A673 (cell line): ENCODE results near the gene SYNE1. TPM values are rescaled to one million over a fixed set of nuclear protein-coding genes. Genes with fewer than 3 reads are reported as not detected.

Experiments used
- BruUV-seq: library from RNA; stranded (reverse); fragments of 400-500 nt; replicated peaks from 2 replicates; lab custom pipeline; 2021; lab: Mats Ljungman, UMichigan
- CTCF ChIA-PET: fragments of 300-600 bp; sonication (Branson Sonifier 250); formaldehyde crosslinking; loops from one replicate; lab custom pipeline; 2022; ENCODE audit warnings: antibody characterized with exemption; lab: Charles Lee
- POLR2A ChIA-PET: fragments of 300-600 bp; sonication (Branson Sonifier 250); formaldehyde crosslinking; loops from one replicate; lab custom pipeline; 2022; ENCODE audit warnings: antibody characterized with exemption; ENCODE audit not compliant: low non-redundant PET; lab: Charles Lee
- DNase-seq: peaks from one replicate; pipeline ENCODE4 v3.0.0-alpha.2; 2015; ENCODE audit warnings: low spot score
- H3K27ac ChIP-seq: fragments of 200-600 bp; sonication (generic); 2 replicates; pipeline ENCODE4 v1.5.1; 2016; ENCODE audit warnings: mixed run types, low read depth, mild to moderate bottlenecking, mixed read lengths, antibody characterized with exemption, low read length; ENCODE audit not compliant: poor library complexity, severe bottlenecking
- H3K27me3 ChIP-seq: fragments of 200-600 bp; sonication (generic); replicated peaks from 2 replicates; pipeline ENCODE4 v1.6.1; 2017; ENCODE audit warnings: mixed run types, low read depth, mild to moderate bottlenecking, mixed read lengths, antibody characterized with exemption, low read length; ENCODE audit not compliant: insufficient read depth, poor library complexity
- H3K36me3 ChIP-seq: fragments of 200-600 bp; sonication (generic); 2 replicates; pipeline ENCODE4 v1.6.1; 2016; ENCODE audit warnings: mixed run types, mild to moderate bottlenecking, mixed read lengths, antibody characterized with exemption, low read length; ENCODE audit not compliant: insufficient read depth, poor library complexity, severe bottlenecking
- H3K4me1 ChIP-seq: fragments of 200-600 bp; sonication (generic); 2 replicates; pipeline ENCODE4 v1.6.1; 2017; ENCODE audit warnings: mixed run types, mild to moderate bottlenecking, mixed read lengths, antibody characterized with exemption, low read length; ENCODE audit not compliant: insufficient read depth, poor library complexity, severe bottlenecking
- H3K4me3 ChIP-seq: fragments of 200-600 bp; sonication (generic); 2 replicates; pipeline ENCODE4 v1.5.1; 2016; ENCODE audit warnings: low read depth, mixed run types, mild to moderate bottlenecking, mixed read lengths, low read length; ENCODE audit not compliant: poor library complexity, severe bottlenecking
- H3K9me3 ChIP-seq: fragments of 200-600 bp; sonication (generic); 2 replicates; pipeline ENCODE4 v1.6.1; 2016; ENCODE audit warnings: mixed run types, low read depth, mild to moderate bottlenecking, mixed read lengths, antibody characterized with exemption, low read length; ENCODE audit not compliant: poor library complexity, severe bottlenecking
- EZH2 ChIP-seq: fragments of 200-600 bp; sonication (generic); IDR thresholded peaks from 2 replicates; pipeline ENCODE4 v1.6.1; 2017; ENCODE audit warnings: borderline replicate concordance, low read depth, mild to moderate bottlenecking, mixed read lengths, antibody characterized with exemption, low read length; ENCODE audit not compliant: poor library complexity, severe bottlenecking
- intact Hi-C: fragments of 100-400 bp; cut with micrococcal nuclease; formaldehyde crosslinking; loops from one replicate; pipeline ENCODE4 v1.10.0; 2022; ENCODE audit not compliant: unreplicated experiment
- total RNA-seq: library from RNA; stranded (reverse); gene quantifications from 2 replicates; pipeline ENCODE4 v1.2.3, GENCODE V29; 2021
- TF ChIP-seq, protein P1 (sequence below): fragments of 300-800, 200-600 bp; sonication (generic); conservative IDR thresholded peaks from 2 replicates; pipeline ENCODE4 v1.5.1; 2017; ENCODE audit warnings: low read depth, mild to moderate bottlenecking, antibody characterized with exemption, low read length, moderate library complexity, mixed read lengths

SYNE1 gene
- total RNA-seq, 1 experiment from 2014 or later = 12.1 TPM

DNA sequence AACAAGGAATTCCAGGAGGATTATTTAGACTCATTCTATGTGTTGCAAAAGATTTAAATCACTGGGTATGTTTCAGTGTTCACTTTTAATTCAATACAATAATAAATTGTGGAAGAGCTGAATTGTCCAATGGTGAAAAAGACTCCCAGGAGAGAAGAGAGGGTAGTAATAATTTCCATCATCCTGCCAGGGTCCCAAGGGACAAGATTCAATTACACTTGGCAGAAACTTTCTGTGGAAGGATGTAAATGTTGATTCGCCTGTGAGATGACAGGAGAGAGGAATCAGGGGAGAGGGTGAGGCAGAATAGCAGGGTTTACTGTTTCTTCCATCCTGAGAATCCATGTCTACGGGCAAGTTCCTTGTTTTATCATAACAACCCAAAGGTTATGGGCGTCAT lies 487.0 kb downstream of the SYNE1 start:
- no peaks in the 10 kb centered on the region for H3K9me3 ChIP-seq
- intact Hi-C loops = no loop called here
- no peaks in the 10 kb centered on the region for H3K27me3 ChIP-seq
- no TSS peak for BruUV-seq
- TF ChIP-seq, protein P1, sequence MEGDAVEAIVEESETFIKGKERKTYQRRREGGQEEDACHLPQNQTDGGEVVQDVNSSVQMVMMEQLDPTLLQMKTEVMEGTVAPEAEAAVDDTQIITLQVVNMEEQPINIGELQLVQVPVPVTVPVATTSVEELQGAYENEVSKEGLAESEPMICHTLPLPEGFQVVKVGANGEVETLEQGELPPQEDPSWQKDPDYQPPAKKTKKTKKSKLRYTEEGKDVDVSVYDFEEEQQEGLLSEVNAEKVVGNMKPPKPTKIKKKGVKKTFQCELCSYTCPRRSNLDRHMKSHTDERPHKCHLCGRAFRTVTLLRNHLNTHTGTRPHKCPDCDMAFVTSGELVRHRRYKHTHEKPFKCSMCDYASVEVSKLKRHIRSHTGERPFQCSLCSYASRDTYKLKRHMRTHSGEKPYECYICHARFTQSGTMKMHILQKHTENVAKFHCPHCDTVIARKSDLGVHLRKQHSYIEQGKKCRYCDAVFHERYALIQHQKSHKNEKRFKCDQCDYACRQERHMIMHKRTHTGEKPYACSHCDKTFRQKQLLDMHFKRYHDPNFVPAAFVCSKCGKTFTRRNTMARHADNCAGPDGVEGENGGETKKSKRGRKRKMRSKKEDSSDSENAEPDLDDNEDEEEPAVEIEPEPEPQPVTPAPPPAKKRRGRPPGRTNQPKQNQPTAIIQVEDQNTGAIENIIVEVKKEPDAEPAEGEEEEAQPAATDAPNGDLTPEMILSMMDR = no peak
- TF ChIP-seq EZH2 = no peak
- ChIA-PET POLR2A (no interaction called here), CTCF (no interaction called here)
- no peak overlapping the region for H3K27ac ChIP-seq
- H3K36me3 ChIP-seq = no peaks in the 10 kb centered on the region
- peak; percentile 48 for DNase-seq
- no peaks in the 10 kb centered on the region for H3K4me1 ChIP-seq
- no peak overlapping the region for H3K4me3 ChIP-seq

DNA sequence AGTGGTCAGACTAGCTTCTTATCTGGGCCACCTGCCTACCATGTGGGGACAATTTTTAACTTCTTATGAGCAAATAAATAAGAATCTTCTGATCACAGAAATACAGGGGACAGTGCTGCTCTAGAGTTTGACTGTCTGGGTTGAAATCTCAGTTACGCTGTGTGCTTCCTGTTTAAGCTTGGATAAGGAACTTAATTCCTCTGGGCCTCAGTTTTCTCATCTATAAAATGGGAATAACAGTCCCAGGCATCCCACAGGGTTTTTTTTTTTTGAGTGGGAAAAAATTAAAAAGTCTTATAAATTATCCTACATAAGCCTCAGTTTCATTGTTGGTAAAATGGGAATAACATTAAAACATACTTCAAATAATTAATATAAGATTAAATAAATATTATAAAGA lies 488.8 kb downstream of the SYNE1 start:
- TF ChIP-seq EZH2 = no peak
- TF ChIP-seq, protein P1 = no peak
- no TSS peak for BruUV-seq
- CTCF ChIA-PET = no interaction called here
- Histone ChIP-seq H3K36me3 (no peaks in the 10 kb centered on the region), H3K27ac (no peak overlapping the region), H3K4me1 (no peaks in the 10 kb centered on the region), H3K4me3 (no peak overlapping the region), H3K9me3 (no peaks in the 10 kb centered on the region), H3K27me3 (no peaks in the 10 kb centered on the region)
- POLR2A ChIA-PET = no interaction called here
- no peak for DNase-seq
- intact Hi-C loops = no loop called here

DNA sequence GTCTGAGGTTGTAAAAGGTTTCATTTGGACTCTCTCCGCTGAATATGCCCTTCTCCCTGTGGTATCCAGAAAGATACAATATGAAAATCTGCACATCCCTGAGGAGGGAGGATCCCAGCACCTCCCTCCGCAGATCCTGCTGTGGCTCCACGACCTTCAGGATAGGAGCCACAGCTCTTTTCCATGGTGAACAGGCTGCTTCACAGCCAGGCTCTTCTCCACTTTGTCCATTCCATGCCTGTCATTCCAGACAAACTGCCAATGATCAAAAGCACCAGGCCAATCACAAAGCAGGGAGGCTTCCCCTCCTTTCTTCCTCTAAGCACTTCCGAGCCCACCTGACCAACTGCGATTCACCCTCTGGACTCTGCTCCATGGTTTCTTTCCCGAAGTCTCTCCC lies 489.9 kb downstream of the SYNE1 start:
- TF ChIP-seq, protein P1 = no peak
- TF ChIP-seq EZH2 = no peak
- no peaks in the 10 kb centered on the region for H3K27me3 ChIP-seq
- POLR2A ChIA-PET = no interaction called here
- intact Hi-C loops = no loop called here
- H3K4me1 ChIP-seq = no peaks in the 10 kb centered on the region
- no peak overlapping the region for H3K27ac ChIP-seq
- no TSS peak for BruUV-seq
- no peaks in the 10 kb centered on the region for H3K36me3 ChIP-seq
- CTCF ChIA-PET = no interaction called here
- DNase-seq = no peak
- H3K9me3 ChIP-seq = no peaks in the 10 kb centered on the region
- H3K4me3 ChIP-seq = no peak overlapping the region
